HT1080 (cell line): ENCODE measurements around the gene TAF6L. TPM values are rescaled to one million over a fixed set of nuclear protein-coding genes. Genes with fewer than 3 reads are reported as not detected.
"Not testable (repeated sequence)": the region's sequence is repeated elsewhere in the genome, so short reads cannot be mapped to it uniquely, and the experiment has no call there.

ENCODE experiments used
- DNase-seq: peaks from one replicate; pipeline ENCODE4 v3.0.0-alpha.2; 2015; ENCODE audit warnings: low read depth
- polyA plus RNA-seq, 2 experiments: library from polyadenylated mRNA; depleted of rRNA; stranded (reverse); fragments of >200 nt; gene quantifications; 2 replicates each; pipeline ENCODE4 v1.2.3, GENCODE V29; 2015
- total RNA-seq: library from RNA; depleted of rRNA; stranded (reverse); fragments of >200 nt; shearing (Covaris generic); gene quantifications from 2 replicates; pipeline ENCODE4 v1.2.3, GENCODE V29; 2014; rRNA removed

The TAF6L gene, protein sequence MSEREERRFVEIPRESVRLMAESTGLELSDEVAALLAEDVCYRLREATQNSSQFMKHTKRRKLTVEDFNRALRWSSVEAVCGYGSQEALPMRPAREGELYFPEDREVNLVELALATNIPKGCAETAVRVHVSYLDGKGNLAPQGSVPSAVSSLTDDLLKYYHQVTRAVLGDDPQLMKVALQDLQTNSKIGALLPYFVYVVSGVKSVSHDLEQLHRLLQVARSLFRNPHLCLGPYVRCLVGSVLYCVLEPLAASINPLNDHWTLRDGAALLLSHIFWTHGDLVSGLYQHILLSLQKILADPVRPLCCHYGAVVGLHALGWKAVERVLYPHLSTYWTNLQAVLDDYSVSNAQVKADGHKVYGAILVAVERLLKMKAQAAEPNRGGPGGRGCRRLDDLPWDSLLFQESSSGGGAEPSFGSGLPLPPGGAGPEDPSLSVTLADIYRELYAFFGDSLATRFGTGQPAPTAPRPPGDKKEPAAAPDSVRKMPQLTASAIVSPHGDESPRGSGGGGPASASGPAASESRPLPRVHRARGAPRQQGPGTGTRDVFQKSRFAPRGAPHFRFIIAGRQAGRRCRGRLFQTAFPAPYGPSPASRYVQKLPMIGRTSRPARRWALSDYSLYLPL
- total RNA-seq, result 27.0 and 29.2 TPM in 2 replicates
- polyA plus RNA-seq (2015; cell fraction: cytosol; rRNA removed), result 10.8 and 12.5 TPM in 2 replicates
- polyA plus RNA-seq (2015; cell fraction: nucleus; rRNA removed), result 40.8 and 54.1 TPM in 2 replicates

DNA sequence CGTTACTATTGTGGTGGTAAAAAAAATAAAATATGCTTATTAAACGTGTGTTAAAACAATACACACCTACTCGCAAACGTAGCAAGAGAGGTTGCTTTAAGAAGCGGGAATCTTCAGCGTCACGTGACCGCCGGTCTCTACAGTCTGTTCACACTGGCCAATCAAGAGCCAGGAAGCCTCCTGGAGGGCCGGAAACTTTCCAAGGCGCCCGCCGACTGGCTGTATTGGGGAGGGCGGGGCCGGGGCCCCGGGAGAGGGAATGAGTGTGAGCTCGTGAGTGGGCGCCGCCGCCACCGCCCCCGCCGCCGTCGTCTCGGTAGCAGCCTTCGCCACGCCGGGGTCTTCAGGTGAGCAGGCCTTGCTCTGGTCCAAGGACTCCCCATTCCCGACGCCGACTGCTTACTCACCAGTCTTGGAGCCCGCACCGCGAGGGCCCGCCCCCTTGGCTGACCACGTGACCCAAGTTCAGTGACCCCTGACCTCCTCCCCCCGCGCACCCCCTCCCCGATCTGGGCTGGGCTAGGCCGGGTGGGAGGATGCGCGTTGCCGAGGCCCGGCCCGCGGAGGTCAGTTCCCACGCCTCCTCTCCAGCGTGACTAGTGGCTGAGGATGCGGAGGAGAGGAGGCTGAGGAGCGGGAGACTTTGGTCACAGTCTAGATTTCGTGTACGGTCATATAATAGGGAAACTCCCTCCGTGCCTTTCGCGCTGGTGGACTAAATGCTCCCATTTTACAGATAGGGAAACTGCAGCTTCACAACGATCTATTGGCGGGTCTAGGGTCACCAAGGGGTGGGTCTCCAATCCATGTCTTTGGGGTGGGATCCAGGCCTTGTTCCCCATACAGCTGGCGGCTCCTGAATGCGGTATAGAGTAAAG lies at the start of gene TAF6L:
TSS of gene TAF6L (plus strand) at position 253 of the 878 bp plus-strand sequence. CDS start 4,388 bp downstream, outside the sequence.
- DNase-seq, result peak; percentile 97

DNA sequence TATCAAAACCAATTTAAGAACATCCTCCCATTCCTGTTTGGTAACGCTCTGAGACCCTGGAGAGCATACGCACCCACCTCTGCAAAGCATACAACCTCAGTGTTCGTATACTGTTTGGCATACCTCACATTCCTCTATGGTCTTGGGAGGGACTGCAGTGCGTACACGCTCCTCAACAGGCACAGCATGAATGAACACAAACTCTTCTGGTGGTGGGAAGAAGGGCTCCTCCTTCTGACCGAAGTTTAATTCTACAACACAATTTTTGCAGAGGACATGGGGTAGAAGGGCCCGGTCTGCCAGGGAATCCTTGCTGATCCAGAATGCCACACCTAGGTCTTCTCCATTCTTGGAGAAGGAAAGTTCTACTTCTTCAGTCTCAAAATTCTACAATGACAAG lies 49.2 kb upstream of the TAF6L start:
- peak; percentile 32 for DNase-seq

DNA sequence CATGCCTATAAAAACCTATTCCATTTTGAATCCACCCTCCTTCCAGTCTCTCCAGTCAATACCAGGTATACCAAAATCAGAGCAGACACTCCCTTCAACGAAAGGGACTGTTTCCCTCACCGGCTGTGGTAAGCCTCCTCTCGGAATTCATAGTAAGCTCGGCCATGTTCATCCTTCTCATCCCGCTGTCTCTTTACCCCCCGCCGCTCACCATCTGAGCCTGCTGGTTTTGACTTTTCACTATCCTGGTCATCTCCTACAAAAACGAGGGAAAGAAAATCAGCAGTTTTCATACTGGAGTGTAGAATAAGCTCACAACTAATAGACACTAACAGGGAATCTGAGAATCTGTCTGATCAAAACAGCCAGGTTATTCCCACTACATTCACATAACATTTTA lies 47.0 kb upstream of the TAF6L start:
- no peak for DNase-seq

DNA sequence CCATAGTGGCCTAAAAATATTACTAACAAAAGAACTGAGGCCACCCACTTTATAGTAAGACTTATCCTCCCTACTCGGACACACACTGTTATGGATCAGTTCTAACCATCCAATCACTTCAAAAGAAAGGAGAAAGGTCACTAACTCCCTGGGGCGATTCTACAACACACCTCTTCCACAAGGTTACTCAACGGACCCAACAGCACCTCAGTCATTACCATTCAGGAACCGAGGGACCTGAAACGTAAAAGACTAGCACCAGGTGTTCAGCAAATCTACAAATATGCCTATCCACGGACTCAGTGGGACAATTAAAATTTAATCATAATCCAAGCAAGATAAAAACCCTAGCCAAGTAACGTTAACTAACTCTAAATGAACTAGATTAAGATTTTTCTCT lies 45.5 kb upstream of the TAF6L start:
- no peak for DNase-seq

DNA sequence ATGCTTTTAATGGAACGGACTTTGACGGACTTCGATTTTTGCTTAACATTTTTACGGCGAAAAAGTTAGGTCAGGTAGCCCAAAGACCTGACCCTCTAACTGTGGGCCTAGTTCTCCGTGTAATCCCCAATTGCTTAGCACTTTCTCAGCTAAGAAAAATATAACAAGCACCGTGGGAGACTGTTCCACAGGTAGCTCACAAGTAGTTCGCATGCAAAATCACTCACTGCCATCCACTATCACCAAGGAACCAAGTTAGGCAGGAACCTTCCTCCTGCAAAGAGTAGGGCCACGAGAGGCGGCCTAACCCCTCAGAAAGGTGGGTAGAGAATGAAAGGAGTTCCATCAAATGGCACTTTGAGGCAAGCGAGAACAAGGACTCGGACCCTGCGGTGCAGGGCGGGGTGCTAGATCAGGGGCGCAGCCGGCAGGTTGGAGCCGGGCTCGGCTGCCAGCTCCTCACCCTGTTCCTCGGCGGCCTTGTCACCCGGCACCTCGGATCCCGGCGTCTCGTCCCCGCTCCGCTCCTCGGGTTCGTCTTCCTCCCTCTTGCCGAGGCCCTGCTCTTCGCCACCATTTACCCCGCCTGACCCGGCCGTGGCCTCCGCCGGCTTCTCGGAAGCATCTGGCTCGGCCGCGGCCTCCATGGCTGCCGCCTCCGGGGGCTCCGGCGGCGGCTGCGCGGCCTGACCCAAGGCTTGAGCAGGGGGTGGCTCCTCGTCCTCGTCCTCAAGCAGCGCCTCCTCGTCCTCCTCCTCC lies 44.9 kb upstream of the TAF6L start:
- DNase-seq, result no peak

DNA sequence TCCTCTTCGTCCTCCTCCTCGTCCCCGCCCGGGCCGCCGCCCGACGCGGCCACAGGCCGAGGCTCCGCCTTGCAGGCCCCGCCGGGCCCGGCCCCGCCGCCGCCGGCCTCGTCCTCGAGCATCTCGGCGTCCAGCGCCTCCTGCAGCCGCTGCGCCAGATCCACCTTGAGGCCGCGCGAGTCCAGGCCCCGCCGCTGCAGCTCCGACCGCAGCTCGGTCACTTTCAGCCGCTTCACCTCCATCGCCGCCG lies 44.4 kb upstream of the TAF6L start:
- no peak for DNase-seq

DNA sequence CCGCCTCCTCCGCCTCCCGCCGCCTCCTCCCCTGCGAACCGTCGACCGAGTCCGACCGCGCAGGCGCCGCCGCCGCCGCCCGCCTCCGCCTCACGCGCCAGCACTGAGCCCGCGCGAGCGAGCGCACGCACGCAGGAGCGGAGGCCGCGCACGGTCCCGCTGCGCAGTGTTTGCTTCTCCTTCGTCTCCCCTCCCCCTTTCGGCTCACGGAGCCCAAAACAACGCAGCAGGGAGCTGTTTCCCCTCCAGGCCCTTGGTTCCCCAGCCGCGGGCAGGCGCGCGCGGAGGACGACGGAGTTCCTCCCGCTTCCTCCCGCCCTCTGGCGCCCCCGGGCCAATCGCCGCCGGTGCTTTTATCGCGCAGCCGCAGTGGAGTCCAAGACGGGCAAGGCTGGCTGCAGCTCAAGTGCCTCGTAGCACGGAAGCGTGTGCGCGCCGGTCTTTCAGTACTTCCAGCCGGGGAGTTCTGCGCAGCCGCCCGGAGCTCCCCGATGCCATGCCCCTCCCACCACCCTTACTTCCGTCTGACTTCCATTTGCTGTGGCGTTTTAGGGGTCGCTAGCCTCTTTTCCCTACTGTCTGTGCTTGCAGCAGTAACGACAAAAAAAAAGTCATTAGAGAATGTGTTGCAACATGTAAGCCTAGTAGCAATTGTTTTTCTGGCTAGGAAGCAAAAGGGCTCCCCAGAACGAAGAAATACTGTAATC lies 43.9 kb upstream of the TAF6L start, which contains the start of gene HNRNPUL2:
TSS of gene HNRNPUL2 (minus strand) at position 293 of the 707 bp plus-strand sequence. CDS start 301 bp downstream, outside the sequence.
- DNase-seq, result peak; percentile 99

DNA sequence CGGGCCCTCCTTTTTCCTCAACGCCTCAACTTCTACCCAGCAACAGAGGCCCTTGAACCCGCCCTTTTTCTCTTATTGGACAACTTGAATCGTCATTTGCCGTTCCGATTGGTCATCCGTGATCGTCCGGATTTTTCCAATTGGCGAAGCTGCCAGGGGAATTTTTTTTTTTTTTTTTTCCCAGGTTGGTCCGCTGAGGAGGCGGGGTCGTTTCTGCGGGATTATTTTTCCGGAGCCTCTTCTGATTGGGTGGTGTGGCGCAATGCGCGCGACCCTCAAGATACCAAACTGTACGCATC lies 43.4 kb upstream of the TAF6L start:
- peak; percentile 97 for DNase-seq

DNA sequence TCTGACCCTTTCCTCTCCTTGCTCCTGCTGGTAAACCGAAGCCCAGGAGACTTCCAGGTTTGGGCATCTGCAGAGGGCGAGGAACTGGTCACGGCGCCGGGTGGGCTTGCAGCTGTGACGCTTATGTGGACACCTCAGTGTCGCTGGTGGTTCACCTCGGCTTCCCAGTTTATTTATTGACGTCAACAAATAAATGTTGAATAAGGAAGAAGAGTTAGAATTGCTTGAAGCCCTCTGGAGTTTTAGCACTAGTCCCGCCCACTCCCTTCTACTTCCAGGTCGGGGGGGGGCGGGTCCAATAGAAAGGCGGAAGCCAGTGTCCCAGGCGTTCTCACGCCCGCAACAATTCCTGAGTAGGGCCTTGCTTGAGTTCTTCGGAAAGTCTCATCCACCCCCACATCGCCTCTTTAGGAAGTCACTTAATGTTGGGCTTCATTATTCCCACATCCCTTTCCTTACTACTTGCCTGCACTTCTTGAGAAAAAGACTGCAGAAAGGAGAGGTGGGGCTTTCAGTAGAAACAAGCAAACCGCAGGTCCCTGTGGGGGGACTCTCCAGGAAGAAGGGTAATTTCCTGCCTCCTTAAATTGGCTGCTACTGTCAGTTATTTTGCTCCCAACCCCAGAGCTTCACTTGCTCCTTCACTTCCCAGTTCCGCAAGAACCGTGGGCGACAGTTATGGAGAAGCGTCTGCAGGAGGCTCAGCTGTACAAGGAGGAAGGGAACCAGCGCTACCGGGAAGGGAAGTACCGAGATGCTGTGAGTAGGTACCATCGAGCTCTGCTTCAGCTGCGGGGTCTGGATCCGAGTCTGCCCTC lies 42.8 kb upstream of the TAF6L start, which contains the start of gene TTC9C:
TSS of gene TTC9C (plus strand) at position 316 of the 818 bp plus-strand sequence. CDS start at position 679, 363 bp downstream.
- DNase-seq, result peak; percentile 88

DNA sequence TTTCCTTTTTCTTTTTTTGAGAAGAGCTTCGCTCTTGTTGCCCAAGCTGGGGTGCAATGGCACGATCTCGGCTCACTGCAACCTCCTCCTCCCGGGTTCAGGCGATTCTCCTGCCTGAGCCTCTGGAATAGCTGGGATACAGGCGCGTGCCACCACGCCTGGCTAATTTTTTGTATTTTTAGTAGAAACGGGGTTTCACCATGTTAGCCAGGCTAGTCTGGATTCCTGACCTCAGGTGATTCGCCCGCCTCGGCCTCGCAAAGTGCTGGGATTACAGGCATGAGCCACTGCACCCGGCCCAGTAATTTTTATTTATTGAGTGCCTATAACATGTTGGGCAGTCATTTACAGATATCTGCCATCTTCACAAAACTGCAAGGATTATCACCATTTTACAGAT lies 41.1 kb upstream of the TAF6L start:
- DNase-seq, result not testable (repeated sequence)

DNA sequence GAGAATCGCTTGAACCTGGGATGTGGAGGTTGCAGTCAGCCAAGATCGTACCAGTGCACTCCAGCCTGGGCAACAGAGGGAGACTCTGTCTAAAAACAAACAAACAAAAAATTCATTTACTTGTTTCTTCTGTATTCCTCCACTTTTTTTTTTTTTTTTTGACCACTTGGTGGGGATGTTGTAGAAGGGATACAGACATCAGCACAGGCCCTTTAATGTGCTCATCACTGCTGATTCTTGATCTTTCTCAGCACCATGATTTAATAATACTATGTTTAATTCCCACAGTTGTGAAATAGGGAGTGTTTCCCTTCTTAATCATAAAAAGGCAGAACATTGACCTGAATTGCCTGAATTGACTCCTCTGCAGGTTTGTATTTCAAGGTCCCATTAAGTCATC lies 38.4 kb upstream of the TAF6L start:
- peak; percentile 54 for DNase-seq

DNA sequence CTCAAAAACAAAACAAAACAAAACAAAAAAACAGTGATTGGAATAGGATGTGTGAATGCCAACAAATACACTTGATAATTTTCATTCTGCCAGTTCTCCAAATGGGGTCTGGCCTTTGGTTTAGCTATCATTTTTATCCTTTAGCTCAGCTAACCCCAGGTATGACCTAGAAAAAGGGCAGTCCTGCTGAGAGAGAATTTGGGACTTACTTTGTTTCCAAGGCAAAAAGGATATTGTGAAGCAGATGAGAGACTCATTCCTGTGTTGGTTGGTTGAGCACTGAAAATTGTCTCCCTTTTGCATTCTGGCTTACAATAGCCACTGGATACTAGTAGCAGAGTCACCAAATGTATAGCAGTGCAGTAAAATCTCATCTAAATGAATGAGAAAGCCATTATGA lies 34.0 kb upstream of the TAF6L start:
- no peak for DNase-seq

DNA sequence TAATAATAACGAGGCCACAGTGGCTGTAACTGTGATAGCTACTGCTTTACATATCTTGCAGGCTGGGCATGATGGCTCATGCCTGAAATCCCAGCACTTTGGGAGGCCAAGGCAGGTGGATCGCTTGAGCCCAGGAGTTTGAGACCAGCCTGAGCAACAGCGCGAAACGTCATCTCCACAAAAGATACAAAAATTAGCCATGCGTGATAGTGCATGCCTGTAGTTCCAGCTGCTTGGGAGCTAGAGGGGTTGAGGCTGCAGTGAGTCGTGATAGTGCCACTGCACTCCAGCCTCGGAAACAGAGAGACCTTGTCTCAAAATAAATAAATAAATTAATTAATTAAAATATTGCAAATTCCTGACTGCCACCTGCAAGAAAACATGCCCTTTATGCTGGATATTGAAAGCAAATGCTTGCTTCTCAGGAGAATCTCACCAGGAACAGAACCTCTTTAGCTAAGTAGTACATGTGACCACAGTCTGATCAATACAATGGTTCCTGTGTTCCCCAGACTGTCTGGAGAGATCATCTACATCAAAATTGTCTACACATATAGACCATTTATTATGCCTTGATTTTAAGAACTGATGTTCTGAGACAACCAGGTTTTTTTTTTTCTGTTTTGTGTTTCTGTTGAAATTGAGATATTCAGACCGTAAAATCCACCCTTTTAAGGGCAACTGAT lies 23.6 kb upstream of the TAF6L start:
- no peak for DNase-seq

DNA sequence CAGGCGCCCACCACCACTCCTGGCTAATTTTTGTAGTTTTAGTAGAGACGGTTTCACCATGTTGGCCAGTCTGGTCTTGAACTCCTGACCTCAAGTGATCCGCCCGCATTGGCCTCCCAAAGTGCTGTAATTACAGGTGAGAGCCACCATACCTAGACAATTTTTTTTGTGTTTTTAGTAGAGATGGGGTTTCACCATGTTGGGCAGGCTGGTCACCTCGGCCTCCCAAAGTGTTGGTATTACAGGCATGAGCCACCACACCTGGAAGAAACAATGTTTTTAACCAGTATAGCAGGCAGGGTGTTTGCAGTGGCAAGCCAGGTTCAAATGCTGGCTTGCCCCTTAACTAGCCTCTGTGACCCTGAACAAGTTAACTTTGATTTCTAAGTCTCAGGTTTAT lies 21.3 kb upstream of the TAF6L start:
- DNase-seq, result not testable (repeated sequence)

DNA sequence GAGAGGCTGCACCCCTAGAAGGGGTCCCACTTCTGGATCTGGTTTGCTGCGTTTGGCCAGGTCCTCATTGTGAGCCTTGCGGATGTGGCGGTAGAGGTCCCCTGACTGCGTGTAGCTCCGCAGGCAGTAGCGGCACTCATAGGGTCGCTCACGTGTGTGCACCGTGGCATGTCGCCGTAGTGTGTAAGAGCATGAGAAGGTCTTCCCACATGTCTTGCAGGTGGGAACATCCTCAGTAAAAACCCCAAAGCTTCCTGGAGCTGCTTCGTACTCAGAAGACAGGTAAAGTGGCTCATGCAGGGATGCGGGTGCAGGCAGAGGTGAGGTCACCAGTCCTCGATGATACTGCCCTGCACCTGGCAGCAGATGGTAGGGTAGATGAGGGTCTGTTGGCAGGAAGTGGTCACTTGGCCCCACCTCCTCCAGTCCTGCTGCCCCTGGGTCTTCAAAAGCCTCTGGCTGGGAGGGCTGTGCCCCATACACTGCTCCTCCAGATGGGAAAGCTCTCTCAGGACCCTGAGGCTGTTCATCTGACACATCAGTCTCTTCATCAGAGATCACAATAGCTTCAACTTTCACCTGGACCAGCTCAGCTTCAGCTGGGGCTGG lies 18.9 kb upstream of the TAF6L start:
- no peak for DNase-seq

DNA sequence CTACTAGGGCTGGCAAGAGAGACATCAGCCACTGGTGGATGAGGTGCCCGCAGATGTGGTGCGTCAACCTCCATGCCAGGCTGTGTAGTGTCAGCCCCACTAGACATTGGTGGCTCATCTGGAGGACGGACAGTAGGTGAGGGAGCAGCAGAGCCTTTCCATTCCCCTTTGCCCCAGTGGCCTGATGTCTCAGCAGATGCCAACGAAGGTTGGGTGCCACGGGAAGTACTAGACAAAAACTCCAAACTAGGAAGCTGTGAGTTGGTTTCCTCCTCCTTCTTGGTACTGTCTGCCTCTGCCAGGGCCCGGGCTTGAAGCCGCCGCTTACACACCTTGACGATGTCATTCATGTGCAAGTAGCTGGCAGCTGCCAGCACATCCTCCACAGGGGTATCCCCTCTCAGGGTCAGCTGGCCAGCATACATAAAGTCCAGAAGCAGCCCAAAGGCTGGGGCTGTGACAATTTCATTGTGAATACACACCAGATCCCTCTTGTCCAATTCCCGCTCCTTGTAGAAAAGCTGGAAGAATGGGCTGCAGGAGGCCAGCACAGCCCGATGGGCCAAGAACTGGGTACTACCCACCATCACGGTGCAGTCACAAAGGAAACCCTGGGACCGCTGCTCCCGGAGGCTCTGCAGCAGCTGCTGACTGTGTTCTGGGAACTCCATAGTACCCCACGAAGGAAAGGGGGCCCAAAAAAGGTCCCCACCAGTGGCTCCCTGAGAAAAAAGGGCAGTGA lies 18.0 kb upstream of the TAF6L start:
- DNase-seq, result no peak

DNA sequence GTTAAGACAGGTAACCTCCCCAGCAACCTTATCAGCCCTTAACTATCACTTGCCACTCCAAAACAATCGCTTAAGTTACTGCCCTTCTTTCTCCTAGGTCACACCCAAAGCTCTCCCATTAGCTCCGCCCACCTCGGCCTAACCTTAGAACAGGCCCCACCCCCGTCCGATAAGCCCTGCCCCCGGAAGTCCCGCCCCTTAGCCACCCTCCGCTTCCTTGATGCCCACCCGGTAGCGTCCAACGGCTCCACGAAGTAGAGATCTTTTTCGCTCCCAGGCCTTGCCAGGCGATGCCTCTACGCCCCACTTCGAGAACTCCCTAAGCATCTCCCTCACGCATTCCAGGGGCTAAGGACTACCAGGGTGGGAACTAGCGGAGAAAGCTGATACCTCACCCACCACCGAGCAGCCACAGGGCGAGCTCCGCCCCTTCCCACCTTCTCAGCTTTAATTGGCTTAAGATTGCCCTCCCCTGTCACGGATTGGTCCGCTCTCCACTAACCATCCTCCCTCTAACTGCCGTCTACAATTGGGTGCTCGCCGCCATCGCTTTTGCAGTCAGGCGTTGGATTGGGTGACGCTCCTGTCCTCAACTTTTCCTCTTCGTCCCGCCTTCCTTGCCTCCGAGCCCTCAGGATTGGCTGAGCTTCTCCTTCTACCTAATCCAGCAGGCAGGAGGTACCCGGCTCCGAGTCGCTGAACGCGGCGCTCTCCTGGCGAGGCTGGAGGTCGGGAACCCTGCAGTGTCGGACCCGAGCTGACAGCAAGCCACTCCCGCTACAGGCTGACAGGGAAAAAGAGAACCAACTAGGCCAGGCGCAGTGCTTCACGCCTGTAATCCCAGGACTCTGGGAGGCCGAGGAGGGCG lies 17.2 kb upstream of the TAF6L start, which contains the start of gene ZBTB3:
TSS of gene ZBTB3 (minus strand) at position 425 of the 868 bp plus-strand sequence. CDS start 496 bp downstream, outside the sequence.
- peak; percentile 100 for DNase-seq
